ENCODE data around the gene TTC7B.

TTC7B gene

DNA sequence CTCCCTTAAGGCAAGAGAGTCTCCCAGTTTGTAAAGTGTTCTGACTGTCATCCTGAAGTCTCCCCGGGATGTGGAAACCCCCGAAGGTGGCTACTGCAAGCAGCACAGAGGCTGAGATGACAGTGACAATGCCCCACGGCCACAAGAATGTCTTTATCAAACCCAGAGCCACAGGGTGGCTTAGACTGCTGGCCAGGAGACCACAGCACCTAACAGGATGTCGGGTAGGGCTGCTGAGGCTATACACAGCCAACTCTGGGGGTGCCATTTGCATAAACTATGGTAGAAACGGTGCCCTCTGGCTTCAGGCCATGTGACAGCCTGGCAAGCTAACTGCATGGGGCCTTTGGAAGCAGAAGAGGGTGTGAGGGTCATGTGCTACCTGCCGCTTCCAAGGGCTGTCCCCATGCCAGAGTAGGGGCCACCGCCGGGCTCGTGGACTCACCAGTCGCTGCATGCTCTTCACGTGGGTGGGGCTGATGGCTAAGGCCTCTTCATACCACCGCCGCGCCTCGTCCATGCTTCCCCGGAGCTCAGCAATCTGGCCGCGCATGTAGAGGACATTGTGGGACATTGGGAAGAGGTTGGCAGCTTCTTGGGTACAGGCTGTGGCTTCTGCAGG lies 238.5 kb downstream of the TTC7B start:
- no peak overlapping the region for H3K4me3 ChIP-seq (replicated peaks; ENCODE audit: insufficient read depth, low read length)
- no peak for TF ChIP-seq GABPA (IDR thresholded peaks at IDR 0.05; ENCODE audit: low read depth)
- TF ChIP-seq POLR2AphosphoS5 (IDR thresholded peaks at IDR 0.05; ENCODE audit: low read depth), result no peak
- no peak for TF ChIP-seq SPI1 (IDR thresholded peaks at IDR 0.05; ENCODE audit: borderline replicate concordance, low read depth)
- no peaks in the 10 kb centered on the region for H3K27me3 ChIP-seq (ENCODE audit: insufficient read depth, poor library complexity, severe bottlenecking)
- DNase-seq (ENCODE audit: low read depth in 1 of 2, low spot score in 1 of 2), result no peak
- H3K27ac ChIP-seq (replicated peaks), result no peak overlapping the region

DNA sequence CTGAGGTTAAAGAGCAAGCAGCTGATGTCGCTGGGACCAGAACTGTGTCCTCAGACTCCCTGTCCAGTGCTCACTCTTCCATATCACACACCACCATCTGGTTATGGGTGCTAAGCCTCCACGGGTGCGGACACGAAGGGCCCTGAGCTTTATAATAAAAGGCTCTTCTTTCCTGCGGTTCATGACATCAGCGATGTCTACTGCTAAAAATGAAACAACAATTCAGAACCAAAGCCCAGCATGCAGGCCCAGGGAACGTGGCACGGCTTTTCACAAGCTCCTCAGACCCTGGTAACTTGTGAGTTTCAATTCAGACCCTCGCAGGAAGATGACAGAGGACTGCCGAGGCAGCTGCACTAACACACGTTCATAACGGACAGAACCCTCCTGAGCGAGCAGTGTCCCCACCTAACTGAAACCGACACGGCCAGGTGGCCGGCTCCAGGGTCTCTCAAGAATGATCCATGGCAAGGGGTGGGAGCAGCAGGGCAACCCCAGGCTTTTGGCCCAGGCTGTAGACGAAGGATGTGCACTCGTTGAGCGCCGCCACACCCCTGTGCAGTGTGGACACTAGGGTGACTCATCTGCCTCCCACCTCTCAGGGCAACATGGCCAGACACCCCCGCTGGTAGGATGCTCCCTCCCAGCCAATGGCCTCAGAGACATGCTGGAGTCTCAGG lies 239.1 kb downstream of the TTC7B start:
- Histone ChIP-seq H3K4me3 (replicated peaks; ENCODE audit: insufficient read depth, low read length) (no peak overlapping the region), H3K27ac (replicated peaks) (no peak overlapping the region), H3K27me3 (ENCODE audit: insufficient read depth, poor library complexity, severe bottlenecking) (no peaks in the 10 kb centered on the region)
- DNase-seq (ENCODE audit: low read depth in 1 of 2, low spot score in 1 of 2), result no peak
- TF ChIP-seq, protein P1, sequence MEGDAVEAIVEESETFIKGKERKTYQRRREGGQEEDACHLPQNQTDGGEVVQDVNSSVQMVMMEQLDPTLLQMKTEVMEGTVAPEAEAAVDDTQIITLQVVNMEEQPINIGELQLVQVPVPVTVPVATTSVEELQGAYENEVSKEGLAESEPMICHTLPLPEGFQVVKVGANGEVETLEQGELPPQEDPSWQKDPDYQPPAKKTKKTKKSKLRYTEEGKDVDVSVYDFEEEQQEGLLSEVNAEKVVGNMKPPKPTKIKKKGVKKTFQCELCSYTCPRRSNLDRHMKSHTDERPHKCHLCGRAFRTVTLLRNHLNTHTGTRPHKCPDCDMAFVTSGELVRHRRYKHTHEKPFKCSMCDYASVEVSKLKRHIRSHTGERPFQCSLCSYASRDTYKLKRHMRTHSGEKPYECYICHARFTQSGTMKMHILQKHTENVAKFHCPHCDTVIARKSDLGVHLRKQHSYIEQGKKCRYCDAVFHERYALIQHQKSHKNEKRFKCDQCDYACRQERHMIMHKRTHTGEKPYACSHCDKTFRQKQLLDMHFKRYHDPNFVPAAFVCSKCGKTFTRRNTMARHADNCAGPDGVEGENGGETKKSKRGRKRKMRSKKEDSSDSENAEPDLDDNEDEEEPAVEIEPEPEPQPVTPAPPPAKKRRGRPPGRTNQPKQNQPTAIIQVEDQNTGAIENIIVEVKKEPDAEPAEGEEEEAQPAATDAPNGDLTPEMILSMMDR (IDR thresholded peaks at IDR 0.05; ENCODE audit: insufficient read depth, low read length), result no peak
- TF ChIP-seq, protein P2, sequence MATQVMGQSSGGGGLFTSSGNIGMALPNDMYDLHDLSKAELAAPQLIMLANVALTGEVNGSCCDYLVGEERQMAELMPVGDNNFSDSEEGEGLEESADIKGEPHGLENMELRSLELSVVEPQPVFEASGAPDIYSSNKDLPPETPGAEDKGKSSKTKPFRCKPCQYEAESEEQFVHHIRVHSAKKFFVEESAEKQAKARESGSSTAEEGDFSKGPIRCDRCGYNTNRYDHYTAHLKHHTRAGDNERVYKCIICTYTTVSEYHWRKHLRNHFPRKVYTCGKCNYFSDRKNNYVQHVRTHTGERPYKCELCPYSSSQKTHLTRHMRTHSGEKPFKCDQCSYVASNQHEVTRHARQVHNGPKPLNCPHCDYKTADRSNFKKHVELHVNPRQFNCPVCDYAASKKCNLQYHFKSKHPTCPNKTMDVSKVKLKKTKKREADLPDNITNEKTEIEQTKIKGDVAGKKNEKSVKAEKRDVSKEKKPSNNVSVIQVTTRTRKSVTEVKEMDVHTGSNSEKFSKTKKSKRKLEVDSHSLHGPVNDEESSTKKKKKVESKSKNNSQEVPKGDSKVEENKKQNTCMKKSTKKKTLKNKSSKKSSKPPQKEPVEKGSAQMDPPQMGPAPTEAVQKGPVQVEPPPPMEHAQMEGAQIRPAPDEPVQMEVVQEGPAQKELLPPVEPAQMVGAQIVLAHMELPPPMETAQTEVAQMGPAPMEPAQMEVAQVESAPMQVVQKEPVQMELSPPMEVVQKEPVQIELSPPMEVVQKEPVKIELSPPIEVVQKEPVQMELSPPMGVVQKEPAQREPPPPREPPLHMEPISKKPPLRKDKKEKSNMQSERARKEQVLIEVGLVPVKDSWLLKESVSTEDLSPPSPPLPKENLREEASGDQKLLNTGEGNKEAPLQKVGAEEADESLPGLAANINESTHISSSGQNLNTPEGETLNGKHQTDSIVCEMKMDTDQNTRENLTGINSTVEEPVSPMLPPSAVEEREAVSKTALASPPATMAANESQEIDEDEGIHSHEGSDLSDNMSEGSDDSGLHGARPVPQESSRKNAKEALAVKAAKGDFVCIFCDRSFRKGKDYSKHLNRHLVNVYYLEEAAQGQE (IDR thresholded peaks at IDR 0.05; ENCODE audit: insufficient replicate concordance, low read depth), result no peak
- TF ChIP-seq POLR2AphosphoS5 (IDR thresholded peaks at IDR 0.05; ENCODE audit: low read depth), result no peak
- no peak for TF ChIP-seq GABPA (IDR thresholded peaks at IDR 0.05; ENCODE audit: low read depth)
- no peak for TF ChIP-seq SPI1 (IDR thresholded peaks at IDR 0.05; ENCODE audit: borderline replicate concordance, low read depth)

DNA sequence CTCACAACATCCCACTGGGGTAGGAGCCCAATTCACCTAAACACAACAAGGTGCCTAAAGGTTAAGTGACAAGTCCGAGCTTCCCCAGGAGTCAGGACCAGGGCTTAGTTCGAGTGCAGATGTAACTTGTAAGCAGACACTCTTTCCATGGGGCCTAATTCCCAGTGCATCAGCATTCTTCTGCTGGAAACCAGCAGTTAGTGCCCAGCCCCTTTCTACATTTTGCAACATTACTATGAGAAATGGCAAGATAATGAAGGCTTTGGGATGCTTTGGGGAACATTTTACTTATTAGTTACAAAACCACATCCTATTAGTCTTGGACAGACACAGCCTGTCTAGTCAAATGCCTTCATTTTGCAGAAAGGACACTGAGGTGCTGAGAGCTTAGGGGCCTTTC lies 239.6 kb downstream of the TTC7B start:
- no peak overlapping the region for H3K4me3 ChIP-seq (replicated peaks; ENCODE audit: insufficient read depth, low read length)
- H3K27me3 ChIP-seq (ENCODE audit: insufficient read depth, poor library complexity, severe bottlenecking), result no peaks in the 10 kb centered on the region
- no peak for TF ChIP-seq SPI1 (IDR thresholded peaks at IDR 0.05; ENCODE audit: borderline replicate concordance, low read depth)
- no peak for TF ChIP-seq GABPA (IDR thresholded peaks at IDR 0.05; ENCODE audit: low read depth)
- no peak for DNase-seq (ENCODE audit: low read depth in 1 of 2, low spot score in 1 of 2)
- H3K27ac ChIP-seq (replicated peaks), result no peak overlapping the region

DNA sequence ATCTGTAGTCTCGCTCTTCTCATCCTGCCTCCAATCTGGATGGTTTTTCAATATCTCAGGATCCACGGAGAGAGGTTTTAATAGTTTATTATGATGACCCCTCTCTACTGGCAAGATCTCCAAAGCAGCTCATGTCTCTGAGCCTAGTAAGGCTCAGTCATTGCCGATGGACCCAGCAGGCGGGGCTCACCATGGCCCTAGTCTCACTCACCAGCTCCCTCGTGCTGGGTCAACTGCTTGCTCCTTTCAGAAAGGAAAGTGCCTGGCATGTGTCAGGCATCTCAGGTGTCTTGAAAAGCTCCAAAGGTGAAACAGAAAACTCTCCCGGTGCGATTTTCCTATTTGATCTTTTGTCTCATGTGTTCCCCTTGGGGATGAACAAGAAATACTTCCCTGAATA lies 240.4 kb downstream of the TTC7B start:
- DNase-seq (ENCODE audit: low read depth in 1 of 2, low spot score in 1 of 2), result no peak
- TF ChIP-seq SPI1 (IDR thresholded peaks at IDR 0.05; ENCODE audit: borderline replicate concordance, low read depth) (no peak), GABPA (IDR thresholded peaks at IDR 0.05; ENCODE audit: low read depth) (no peak), POLR2AphosphoS5 (IDR thresholded peaks at IDR 0.05; ENCODE audit: low read depth) (no peak)
- TF ChIP-seq, protein P2 (IDR thresholded peaks at IDR 0.05; ENCODE audit: insufficient replicate concordance, low read depth), result no peak
- TF ChIP-seq, protein P1 (IDR thresholded peaks at IDR 0.05; ENCODE audit: insufficient read depth, low read length), result no peak
- no peaks in the 10 kb centered on the region for H3K27me3 ChIP-seq (ENCODE audit: insufficient read depth, poor library complexity, severe bottlenecking)
- no peak overlapping the region for H3K27ac ChIP-seq (replicated peaks)
- H3K4me3 ChIP-seq (replicated peaks; ENCODE audit: insufficient read depth, low read length), result no peak overlapping the region

Data from HL-60 (cell line).